GM21786 (cell line): ENCODE data around the gene XXYLT1.

Experiments
- ATAC-seq: cut with Tn5 transposase; IDR thresholded peaks from one replicate; pipeline ENCODE4 v1.9.1; 2021; ENCODE audit not compliant: unreplicated experiment

Gene XXYLT1

GRCh38 chr3:195268576-195269309 is 2.2 kb downstream of the XXYLT1 start:
- ATAC-seq: no peak

DNA sequence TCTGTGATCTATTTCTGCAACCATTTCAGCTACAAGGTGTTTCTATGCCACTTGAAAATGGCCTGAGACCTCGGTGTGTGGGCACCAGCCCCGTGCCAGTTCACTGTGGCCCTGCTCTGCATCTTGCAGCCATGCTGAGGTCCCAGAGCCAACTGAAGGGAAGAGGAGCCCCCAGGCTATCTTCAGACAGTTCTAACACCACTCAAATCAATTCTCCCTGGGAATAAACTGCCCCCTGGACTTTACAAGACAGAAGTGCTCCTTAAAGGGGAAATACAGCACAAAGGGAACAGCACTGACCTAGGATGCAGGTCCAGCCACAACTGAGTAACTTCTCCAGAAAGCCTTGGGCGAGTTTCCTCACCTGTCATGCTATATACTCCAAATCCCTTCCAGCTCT is 3.9 kb downstream of the XXYLT1 start:
- ATAC-seq: no peak

DNA sequence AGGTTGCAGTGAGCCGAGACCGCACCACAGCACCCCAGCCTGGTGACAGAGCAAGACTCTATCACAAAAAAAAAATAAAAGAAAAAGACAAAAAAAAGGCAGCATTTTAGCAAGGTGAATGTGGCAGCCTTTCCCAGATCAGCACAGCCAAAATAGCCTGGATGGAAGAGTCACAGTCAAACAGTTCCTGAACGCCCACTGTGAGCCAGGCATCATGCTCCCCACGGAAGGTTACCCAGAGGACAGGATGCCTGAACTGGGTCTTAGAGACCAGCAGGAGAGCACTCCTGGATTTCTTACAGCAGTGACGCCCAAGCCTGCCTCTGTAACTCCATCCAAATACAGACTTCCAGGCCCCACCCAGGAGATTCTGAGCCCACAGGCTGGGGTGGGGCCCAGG is 4.5 kb downstream of the XXYLT1 start:
- no peak for ATAC-seq

DNA sequence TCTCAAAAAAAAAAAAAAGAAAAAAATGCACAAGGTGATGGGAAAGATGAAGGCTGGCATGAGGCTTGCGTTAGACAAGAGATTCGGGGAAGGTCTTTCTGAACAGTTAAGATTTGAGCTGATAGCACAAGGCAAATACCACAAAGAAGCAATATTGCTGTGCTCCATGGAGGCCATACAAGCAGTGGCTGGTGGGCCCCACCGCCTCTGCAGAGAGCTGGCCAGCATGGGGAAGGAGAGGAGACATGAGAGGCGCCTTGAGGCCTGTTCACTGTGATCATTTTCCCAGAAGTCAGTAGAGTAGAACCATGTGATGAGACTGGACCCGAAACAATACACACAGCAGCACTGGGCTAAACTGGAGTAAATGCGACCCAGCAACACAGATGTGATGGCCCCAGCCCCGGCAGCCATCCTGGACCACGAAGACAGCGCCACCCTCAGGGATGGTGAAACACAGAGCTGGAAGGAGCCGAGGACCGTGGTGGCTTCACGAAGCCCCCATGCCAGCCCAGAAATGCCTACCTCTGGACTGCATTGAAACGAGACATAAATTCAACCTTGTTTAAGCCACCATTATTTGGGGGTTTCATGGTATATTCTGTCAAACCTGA is 5.5 kb downstream of the XXYLT1 start:
- ATAC-seq: no peak

- ATAC-seq: no peak
These were observed 6.9 kb downstream of the XXYLT1 start for GRCh38 chr3:195263925-195264600.

GRCh38 chr3:195263193-195263924 is 7.6 kb downstream of the XXYLT1 start:
- ATAC-seq: no peak

- no peak for ATAC-seq
These were observed 9.0 kb downstream of the XXYLT1 start for GRCh38 chr3:195261925-195262324.

DNA sequence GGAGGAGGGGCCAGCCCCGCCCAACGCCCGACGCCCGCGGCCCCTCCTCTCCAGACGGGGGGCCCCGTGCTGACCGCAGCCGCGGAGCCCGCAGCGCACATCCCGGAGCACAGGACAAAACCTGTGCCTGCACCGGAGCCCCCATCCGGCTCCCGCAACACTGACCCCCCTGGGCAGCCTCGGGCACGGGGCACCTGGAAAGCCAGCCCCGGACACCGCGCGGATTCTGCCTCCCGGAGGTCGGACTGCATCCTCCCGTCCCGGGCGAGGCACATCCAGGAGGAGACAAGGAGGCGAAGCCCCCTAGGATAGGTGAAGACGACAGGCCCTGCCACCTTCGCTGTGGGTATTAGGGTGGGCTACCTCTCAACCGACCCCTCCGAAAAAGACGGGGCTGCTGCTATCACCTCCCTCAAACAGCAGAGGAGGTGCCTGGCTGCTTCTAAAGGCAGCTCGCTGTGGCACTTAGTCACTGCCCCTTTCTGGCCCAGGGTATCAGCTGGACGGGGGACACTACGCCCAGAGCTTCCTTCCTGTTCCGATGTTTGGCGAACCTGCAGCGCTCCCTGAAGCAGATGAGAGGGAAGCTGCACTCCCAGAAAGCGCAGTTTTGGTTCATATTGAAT is 10.6 kb downstream of the XXYLT1 start:
- ATAC-seq: peak; percentile 4

GRCh38 chr3:195259475-195260279 is 11.3 kb downstream of the XXYLT1 start:
- peak; percentile 78 for ATAC-seq

DNA sequence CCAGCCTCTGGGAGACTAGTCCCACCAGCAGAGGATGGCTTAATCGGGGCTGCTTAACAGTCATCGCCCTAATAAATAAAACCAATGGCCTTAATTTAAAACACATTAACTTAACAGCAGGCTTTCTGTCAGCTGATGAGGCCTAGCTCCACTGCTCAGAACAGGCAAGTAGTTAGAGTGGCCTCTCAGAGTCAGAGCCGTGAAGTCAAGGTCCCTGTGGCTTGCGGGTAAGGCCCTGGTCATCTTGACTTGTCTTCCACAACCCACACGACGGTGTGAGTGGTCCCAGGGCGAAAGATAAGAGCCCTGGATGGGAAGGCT is 11.8 kb downstream of the XXYLT1 start:
- no peak for ATAC-seq

- ATAC-seq: no peak
These were observed 12.4 kb downstream of the XXYLT1 start for GRCh38 chr3:195258449-195259153.

DNA sequence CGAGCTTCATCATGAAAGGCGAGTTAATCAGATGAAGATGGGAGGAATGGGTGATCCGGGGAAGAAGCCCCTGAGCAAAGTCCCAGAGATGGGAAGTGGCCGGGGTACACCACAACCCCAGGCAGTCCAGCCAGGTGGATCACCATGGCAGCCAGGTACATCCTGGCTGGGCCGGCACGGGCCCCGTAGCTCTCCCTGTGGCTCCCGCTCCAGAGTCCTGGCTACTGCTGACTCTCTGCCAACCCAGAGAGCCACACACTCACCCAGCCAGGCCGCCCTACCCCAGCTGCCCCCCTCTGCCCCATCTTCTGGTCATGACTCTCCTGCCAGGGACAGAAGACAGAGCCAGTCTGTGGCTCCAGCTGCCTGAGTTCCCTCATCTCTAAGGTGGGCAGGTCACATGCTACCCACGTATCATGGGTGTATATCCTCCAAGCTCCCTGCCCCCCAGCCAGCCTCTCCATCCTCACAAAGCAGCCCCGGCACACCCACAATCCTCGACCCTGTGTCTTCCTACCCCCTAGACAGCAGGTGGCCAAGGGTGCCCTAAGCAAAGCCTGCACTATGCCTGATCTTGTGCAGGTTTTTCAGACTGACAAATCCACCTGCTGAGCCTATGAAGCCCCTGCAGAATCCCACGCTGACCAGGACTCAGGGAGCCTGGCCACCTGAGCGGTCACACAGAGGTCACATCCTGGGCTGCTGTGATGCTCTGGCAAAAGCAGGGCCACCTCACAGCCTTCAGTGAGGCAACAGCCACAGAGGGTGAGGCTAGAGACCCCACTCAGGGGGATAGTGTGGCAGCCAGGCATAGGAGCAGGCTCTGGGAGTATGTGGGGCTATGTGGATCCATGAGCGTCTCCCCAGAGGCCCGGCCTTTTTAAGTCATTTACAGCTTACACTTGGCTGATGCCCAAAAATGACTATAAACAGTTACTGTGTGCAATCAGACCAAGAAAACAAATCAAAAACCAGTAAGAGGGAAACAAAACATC is 13.2 kb downstream of the XXYLT1 start:
- no peak for ATAC-seq

- ATAC-seq: no peak
These were observed 14.1 kb downstream of the XXYLT1 start for GRCh38 chr3:195256639-195257453.

GRCh38 chr3:195255571-195256501 is 15.1 kb downstream of the XXYLT1 start:
- ATAC-seq: no peak

DNA sequence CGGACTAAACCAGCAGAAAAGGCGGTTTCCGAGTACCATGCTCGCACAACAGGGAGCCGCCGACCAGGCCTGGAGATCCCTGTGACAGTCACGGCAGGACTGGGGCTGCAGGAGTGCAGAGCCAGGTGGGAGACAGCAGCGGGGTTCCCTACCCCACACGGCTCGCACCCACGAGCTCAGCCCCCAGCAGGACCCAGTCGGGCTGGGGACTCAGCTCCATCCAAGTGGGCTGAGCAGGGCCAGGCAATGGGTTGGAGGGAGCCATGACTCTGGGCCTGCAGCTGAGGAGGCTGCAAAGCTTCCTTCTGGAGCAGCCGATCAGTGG is 15.8 kb downstream of the XXYLT1 start:
- ATAC-seq: no peak

- ATAC-seq: no peak
These were observed 16.3 kb downstream of the XXYLT1 start for GRCh38 chr3:195254454-195255175.
